HTERT RPE-1 (cell line): ENCODE measurements around the gene FCHO2.

Experiments used
- in situ Hi-C: fragments of 300-500 bp; cut with MboI; formaldehyde crosslinking; loops from 4 replicates; pipeline ENCODE4 v1.14.3; 2020; ENCODE audit warnings: low sequenced_read_pairs

The FCHO2 gene

GRCh38 chr5:73028991-73029595 is 73.3 kb downstream of the FCHO2 start:
- in situ Hi-C loops, result no loop called here

- in situ Hi-C loops, result no loop called here
Measured at GRCh38 chr5:73030531-73030930, 74.7 kb downstream of the FCHO2 start.

- in situ Hi-C loops, result no loop called here
Measured at GRCh38 chr5:73030995-73031394, 75.2 kb downstream of the FCHO2 start.

- in situ Hi-C loops, result no loop called here
Measured at GRCh38 chr5:73031839-73032238, 76.0 kb downstream of the FCHO2 start.

GRCh38 chr5:73032635-73033034 is 76.8 kb downstream of the FCHO2 start:
- in situ Hi-C loops, result no loop called here

- in situ Hi-C loops, result no loop called here
Measured at GRCh38 chr5:73037545-73037944, 81.7 kb downstream of the FCHO2 start.

GRCh38 chr5:73039082-73039481 is 83.2 kb downstream of the FCHO2 start:
- in situ Hi-C loops, result no loop called here

- in situ Hi-C loops, result no loop called here
Measured at GRCh38 chr5:73042993-73043392, 87.2 kb downstream of the FCHO2 start.

- in situ Hi-C loops, result no loop called here
Measured at GRCh38 chr5:73044546-73044945, 88.7 kb downstream of the FCHO2 start.

GRCh38 chr5:73045623-73046022 is 89.8 kb downstream of the FCHO2 start:
- in situ Hi-C loops, result no loop called here

- in situ Hi-C loops, result no loop called here
Measured at GRCh38 chr5:73061593-73061992, 105.8 kb downstream of the FCHO2 start.

- in situ Hi-C loops, result no loop called here
Measured at GRCh38 chr5:73066466-73066865, 110.6 kb downstream of the FCHO2 start.

GRCh38 chr5:73067213-73067612 is 111.4 kb downstream of the FCHO2 start:
- in situ Hi-C loops, result no loop called here

GRCh38 chr5:73081093-73081492 is 125.3 kb downstream of the FCHO2 start:
- in situ Hi-C loops, result no loop called here

- in situ Hi-C loops, result no loop called here
Measured at GRCh38 chr5:73088026-73088425, 132.2 kb downstream of the FCHO2 start.

GRCh38 chr5:73093943-73094342 is 138.1 kb downstream of the FCHO2 start:
- in situ Hi-C loops, result no loop called here

- in situ Hi-C loops, result no loop called here
Measured at GRCh38 chr5:73094415-73094814, 138.6 kb downstream of the FCHO2 start.

- in situ Hi-C loops, result no loop called here
Measured at GRCh38 chr5:73095564-73096238, 139.9 kb downstream of the FCHO2 start.

- in situ Hi-C loops, result no loop called here
Measured at GRCh38 chr5:73096239-73096575, 140.4 kb downstream of the FCHO2 start.

GRCh38 chr5:73097740-73098139 is 141.9 kb downstream of the FCHO2 start:
- in situ Hi-C loops, result no loop called here

- in situ Hi-C loops, result no loop called here
Measured at GRCh38 chr5:73100109-73100508, 144.3 kb downstream of the FCHO2 start.

GRCh38 chr5:73103870-73104299 is 148.0 kb downstream of the FCHO2 start:
- in situ Hi-C loops, result no loop called here

GRCh38 chr5:73104326-73104725 is 148.5 kb downstream of the FCHO2 start:
- in situ Hi-C loops, result no loop called here
